ENCODE results near the gene EIF2D. TPM values are rescaled to one million over a fixed set of nuclear protein-coding genes. Genes with fewer than 3 reads are reported as not detected.

The EIF2D gene
- total and polyA plus RNA-seq, 2 of the 13 experiments (the other 11 are each of a cell fraction or from before 2014, with no cell fraction given): 45.1 to 64.9 TPM

DNA sequence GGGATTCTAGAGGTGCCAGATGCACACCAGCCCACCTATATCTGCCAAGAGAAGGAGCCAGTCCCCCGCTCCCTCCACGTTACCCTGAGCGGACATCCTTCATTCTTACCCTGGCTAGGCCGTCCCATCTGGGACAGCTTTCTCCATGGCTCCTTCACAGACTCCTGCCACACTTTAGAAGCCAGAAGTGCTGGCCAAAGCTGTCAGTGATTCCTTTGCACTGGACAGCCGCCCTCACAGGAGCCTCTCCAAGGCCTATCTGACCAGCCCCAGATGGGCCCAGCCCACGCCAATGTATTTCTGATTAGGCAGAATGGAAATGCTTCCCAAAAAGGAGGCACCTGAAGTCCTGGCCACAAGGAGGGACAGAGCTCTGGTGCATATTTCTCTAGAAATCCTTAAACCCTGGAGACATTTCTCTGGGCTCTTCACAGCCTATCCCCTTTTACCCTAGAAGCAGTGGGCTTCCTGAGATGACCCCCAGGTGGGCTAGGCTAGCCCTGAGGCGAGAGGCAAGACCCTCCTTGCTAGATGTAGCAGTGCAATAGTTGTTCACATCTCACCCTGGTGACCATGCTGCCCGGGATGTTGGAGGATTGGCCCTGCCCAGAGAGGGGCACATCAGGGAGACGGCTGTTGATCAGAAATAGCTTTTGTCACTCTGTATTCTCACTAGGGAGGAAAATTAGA is 60.8 kb downstream of the EIF2D start (continued):
- TF ChIP-seq, protein P1, sequence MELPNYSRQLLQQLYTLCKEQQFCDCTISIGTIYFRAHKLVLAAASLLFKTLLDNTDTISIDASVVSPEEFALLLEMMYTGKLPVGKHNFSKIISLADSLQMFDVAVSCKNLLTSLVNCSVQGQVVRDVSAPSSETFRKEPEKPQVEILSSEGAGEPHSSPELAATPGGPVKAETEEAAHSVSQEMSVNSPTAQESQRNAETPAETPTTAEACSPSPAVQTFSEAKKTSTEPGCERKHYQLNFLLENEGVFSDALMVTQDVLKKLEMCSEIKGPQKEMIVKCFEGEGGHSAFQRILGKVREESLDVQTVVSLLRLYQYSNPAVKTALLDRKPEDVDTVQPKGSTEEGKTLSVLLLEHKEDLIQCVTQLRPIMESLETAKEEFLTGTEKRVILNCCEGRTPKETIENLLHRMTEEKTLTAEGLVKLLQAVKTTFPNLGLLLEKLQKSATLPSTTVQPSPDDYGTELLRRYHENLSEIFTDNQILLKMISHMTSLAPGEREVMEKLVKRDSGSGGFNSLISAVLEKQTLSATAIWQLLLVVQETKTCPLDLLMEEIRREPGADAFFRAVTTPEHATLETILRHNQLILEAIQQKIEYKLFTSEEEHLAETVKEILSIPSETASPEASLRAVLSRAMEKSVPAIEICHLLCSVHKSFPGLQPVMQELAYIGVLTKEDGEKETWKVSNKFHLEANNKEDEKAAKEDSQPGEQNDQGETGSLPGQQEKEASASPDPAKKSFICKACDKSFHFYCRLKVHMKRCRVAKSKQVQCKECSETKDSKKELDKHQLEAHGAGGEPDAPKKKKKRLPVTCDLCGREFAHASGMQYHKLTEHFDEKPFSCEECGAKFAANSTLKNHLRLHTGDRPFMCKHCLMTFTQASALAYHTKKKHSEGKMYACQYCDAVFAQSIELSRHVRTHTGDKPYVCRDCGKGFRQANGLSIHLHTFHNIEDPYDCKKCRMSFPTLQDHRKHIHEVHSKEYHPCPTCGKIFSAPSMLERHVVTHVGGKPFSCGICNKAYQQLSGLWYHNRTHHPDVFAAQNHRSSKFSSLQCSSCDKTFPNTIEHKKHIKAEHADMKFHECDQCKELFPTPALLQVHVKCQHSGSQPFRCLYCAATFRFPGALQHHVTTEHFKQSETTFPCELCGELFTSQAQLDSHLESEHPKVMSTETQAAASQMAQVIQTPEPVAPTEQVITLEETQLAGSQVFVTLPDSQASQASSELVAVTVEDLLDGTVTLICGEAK (IDR thresholded peaks at IDR 0.05): no peak
- TF ChIP-seq, protein P1 (CRISPR knock-in tag; IDR thresholded peaks at IDR 0.05): no peak
- TF ChIP-seq ZNF569 (CRISPR knock-in tag; IDR thresholded peaks at IDR 0.05; ENCODE audit: borderline replicate concordance): no peak
- no peak for TF ChIP-seq ELF3 (CRISPR knock-in tag; IDR thresholded peaks at IDR 0.05)
